Progenitor cell of endocrine pancreas (in vitro differentiated cells): ENCODE results near the gene HOXD9. TPM values are rescaled to one million over a fixed set of nuclear protein-coding genes. Genes with fewer than 3 reads are reported as not detected.
A peak's percentile ranks its signal among the peaks of the same experiment; 100 is the strongest.

Source experiments
- DNase-seq: peaks from one replicate; pipeline ENCODE4 v3.0.0; 2021; ENCODE audit warnings: low spot score; ENCODE audit not compliant: unreplicated experiment
- H3K27ac Mint-ChIP-seq: 2 replicates; pipeline ENCODE4 v1.8.0; 2021; ENCODE audit warnings: mild to moderate bottlenecking, moderate library complexity, mixed read lengths
- H3K27me3 Mint-ChIP-seq: 2 replicates; pipeline ENCODE4 v1.8.0; 2021; ENCODE audit warnings: mixed read lengths
- H3K36me3 Mint-ChIP-seq: 2 replicates; pipeline ENCODE4 v1.8.0; 2022; ENCODE audit warnings: mixed read lengths; ENCODE audit not compliant: insufficient read depth
- H3K4me1 Mint-ChIP-seq: 2 replicates; pipeline ENCODE4 v1.8.0; 2021; ENCODE audit warnings: low read depth, mixed read lengths
- H3K4me3 Mint-ChIP-seq: 2 replicates; pipeline ENCODE4 v1.8.0; 2021; ENCODE audit warnings: low read depth, mild to moderate bottlenecking, moderate library complexity, mixed read lengths
- H3K9me3 Mint-ChIP-seq: 2 replicates; pipeline ENCODE4 v1.8.0; 2021; ENCODE audit warnings: low read depth, mixed read lengths
- CTCF ChIP-seq: fragments of 200-600 bp; sonication (generic); IDR thresholded peaks from one replicate; pipeline ENCODE4 v1.5.0; 2021; ENCODE audit warnings: antibody characterized with exemption, mild to moderate bottlenecking; ENCODE audit not compliant: unreplicated experiment
- total RNA-seq: library from RNA; stranded (reverse); gene quantifications from 2 replicates; pipeline ENCODE4 v1.2.1, GENCODE V29; 2021

The HOXD9 gene
- total RNA-seq, 1 donor from 2014 or later, result not detected

DNA sequence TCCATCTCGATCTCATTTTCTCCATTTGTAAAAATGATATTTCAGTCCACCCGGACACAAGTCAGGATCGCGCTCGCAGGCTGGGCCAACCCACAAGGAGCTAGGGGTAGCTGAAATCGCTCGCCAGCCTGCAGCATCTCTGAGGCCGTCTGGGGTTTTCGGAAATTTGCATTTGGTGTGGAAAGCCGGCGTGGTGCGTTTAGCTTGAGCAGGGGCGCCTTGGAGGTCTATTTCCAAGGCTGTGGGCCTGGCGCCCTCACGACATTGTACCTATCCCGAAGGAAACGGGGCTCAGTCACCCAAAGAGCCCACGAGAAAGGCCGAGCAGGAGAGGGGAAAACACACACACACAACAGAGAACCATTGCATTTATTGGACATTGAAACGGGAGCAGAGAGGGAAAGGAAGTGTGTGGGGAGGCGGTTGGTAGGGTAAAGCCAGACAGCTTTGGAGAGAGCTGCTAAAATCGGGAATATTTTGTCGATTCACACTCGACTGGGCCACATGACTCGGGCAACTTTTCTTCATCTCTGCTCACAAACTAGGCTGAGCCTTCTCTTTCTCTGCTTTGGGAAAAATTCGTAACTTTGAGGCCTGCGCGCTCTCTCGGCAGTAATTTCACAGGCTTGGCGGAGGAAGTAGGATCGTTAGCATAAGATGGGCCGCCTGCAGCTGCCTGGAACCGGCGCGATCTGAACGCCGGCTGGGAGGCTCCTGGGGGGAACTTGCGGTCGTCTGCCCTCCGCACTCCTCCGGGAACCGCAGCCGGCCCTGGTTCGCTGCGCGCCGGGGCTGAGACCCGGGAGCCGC is 5.9 kb downstream of the HOXD9 start:
- Mint-ChIP-seq H3K4me3 (no peak overlapping the region), H3K27ac (no peak overlapping the region), H3K36me3 (no peaks in the 10 kb centered on the region), H3K27me3 (peaks cover 89% of the 10 kb centered on the region), H3K4me1 (no peaks in the 10 kb centered on the region), H3K9me3 (no peaks in the 10 kb centered on the region)
- no peak for TF ChIP-seq CTCF
- no peak for DNase-seq

- no peak for TF ChIP-seq CTCF
Observed at GRCh38 chr2:176128982-176129796, 6.7 kb downstream of the HOXD9 start, which contains the start of gene HOXD8. Gene HOXD8, plus strand, starts transcription at chr2:176129705. Its CDS starts 662 bp downstream, at chr2:176130367.

DNA sequence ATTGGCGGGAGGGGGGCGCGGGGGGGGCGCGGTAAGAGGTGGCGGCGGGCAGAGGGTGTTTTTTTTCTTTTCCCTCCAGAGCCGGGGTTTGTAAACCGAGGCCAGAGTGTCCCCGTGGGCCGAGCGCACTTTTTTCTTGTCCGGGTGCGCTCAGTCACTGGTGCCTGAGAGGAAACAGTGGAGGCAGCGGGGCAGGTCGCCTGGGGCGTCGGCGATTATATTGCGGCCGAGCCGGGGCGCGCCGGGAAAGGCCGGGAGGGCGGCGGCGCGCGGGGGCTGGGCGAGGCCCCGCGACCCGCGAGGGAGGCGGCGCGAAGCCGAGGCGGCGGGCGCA is 7.3 kb downstream of the HOXD9 start:
- peaks cover 89% of the 10 kb centered on the region for H3K27me3 Mint-ChIP-seq

More at GRCh38 chr2:176128982-176129796, 6.7 kb downstream of the HOXD9 start, which contains the start of gene HOXD8:
- no peaks in the 10 kb centered on the region for H3K4me1 Mint-ChIP-seq
- H3K27me3 Mint-ChIP-seq, result peaks cover 89% of the 10 kb centered on the region
- H3K27ac Mint-ChIP-seq, result no peak within 1 kb of the TSS
- no peaks in the 10 kb centered on the region for H3K36me3 Mint-ChIP-seq
- DNase-seq, result no peak
- peak within 1 kb of the TSS; percentile 37 for H3K4me3 Mint-ChIP-seq
- H3K9me3 Mint-ChIP-seq, result no peaks in the 10 kb centered on the region

DNA sequence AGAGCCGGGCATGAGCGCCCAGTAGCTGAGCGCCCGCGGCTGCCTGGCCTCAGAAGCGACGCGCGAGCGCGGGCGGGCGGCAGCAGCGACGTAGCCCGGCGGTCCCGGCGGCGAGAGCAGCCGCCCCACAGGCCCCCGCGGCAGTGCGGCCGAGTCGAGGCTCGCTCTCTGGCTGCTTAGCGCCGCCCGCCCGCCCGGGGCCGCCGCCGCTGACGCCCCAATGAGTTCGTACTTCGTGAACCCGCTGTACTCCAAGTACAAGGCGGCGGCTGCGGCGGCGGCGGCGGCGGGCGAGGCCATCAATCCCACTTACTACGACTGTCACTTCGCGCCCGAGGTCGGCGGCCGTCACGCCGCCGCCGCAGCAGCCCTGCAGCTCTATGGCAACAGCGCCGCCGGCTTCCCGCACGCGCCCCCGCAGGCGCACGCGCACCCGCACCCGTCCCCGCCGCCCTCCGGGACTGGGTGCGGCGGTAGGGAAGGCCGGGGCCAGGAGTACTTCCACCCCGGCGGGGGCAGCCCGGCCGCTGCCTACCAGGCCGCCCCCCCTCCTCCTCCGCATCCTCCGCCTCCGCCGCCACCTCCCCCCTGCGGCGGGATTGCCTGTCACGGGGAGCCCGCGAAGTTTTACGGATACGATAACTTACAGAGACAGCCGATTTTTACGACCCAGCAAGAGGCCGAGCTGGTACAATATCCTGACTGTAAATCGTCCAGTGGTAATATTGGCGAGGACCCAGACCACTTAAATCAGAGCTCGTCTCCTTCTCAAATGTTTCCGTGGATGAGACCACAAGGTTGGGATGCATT is 7.8 kb downstream of the HOXD9 start:
- TF ChIP-seq CTCF, result peak; percentile 14
- H3K4me1 Mint-ChIP-seq, result no peaks in the 10 kb centered on the region
- no peaks in the 10 kb centered on the region for H3K36me3 Mint-ChIP-seq
- no peak overlapping the region for H3K27ac Mint-ChIP-seq
- H3K4me3 Mint-ChIP-seq, result peak overlapping the region; percentile 32
- no peaks in the 10 kb centered on the region for H3K9me3 Mint-ChIP-seq
- H3K27me3 Mint-ChIP-seq, result peaks cover 89% of the 10 kb centered on the region
- no peak for DNase-seq

More for the DNA sequence above, 7.3 kb downstream of the HOXD9 start:
- Mint-ChIP-seq H3K4me1 (no peaks in the 10 kb centered on the region), H3K4me3 (peak overlapping the region; percentile 37), H3K9me3 (no peaks in the 10 kb centered on the region), H3K36me3 (no peaks in the 10 kb centered on the region), H3K27ac (no peak overlapping the region)
- DNase-seq, result no peak
- TF ChIP-seq CTCF, result no peak
